ENCODE measurements around the gene TNXB. TPM values are rescaled to one million over a fixed set of nuclear protein-coding genes. Genes with fewer than 3 reads are reported as not detected.

TNXB gene
- total RNA-seq, 1 donor from 2014 or later, result 0.38 TPM

DNA sequence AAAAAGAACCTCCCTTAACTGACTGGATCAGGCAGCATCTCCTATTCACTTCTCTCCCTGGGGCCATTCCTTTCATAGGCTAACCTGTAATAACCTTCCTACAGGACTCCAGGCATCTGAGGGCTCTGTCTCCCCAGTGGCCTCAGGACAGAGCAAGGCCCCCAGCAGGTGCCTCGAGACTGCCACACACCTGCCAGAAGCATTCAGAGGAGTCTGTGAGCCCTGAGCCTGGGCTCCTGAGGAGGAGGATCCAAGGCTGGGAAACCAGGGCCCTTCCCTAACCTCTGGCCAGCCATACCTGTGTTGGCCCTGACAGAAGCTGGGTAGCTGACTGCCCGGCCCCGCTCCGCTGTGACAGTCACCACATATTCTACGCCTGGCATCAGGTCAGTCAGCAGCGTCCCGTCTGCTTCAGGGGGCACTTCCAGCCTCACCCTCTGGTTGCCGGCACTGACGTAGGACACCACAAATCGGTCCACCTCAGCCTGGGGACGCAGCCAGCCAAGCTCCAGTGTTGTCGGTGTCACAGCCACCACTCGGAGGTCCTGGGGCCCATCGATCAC is 20.6 kb downstream of the TNXB start:
- Histone ChIP-seq H3K4me3 (ENCODE audit: low read depth, low read length) (no peak overlapping the region), H3K36me3 (ENCODE audit: control insufficient read depth, insufficient read depth, low read length) (no peaks in the 10 kb centered on the region), H3K27me3 (ENCODE audit: control insufficient read depth, insufficient read depth, low read length) (peaks cover 75% of the 10 kb centered on the region)
- no peak for DNase-seq (ENCODE audit: low read depth)
- TF ChIP-seq, protein P1, sequence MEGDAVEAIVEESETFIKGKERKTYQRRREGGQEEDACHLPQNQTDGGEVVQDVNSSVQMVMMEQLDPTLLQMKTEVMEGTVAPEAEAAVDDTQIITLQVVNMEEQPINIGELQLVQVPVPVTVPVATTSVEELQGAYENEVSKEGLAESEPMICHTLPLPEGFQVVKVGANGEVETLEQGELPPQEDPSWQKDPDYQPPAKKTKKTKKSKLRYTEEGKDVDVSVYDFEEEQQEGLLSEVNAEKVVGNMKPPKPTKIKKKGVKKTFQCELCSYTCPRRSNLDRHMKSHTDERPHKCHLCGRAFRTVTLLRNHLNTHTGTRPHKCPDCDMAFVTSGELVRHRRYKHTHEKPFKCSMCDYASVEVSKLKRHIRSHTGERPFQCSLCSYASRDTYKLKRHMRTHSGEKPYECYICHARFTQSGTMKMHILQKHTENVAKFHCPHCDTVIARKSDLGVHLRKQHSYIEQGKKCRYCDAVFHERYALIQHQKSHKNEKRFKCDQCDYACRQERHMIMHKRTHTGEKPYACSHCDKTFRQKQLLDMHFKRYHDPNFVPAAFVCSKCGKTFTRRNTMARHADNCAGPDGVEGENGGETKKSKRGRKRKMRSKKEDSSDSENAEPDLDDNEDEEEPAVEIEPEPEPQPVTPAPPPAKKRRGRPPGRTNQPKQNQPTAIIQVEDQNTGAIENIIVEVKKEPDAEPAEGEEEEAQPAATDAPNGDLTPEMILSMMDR (IDR thresholded peaks at IDR 0.05; ENCODE audit: insufficient read depth, low read length, poor library complexity, severe bottlenecking), result no peak

DNA sequence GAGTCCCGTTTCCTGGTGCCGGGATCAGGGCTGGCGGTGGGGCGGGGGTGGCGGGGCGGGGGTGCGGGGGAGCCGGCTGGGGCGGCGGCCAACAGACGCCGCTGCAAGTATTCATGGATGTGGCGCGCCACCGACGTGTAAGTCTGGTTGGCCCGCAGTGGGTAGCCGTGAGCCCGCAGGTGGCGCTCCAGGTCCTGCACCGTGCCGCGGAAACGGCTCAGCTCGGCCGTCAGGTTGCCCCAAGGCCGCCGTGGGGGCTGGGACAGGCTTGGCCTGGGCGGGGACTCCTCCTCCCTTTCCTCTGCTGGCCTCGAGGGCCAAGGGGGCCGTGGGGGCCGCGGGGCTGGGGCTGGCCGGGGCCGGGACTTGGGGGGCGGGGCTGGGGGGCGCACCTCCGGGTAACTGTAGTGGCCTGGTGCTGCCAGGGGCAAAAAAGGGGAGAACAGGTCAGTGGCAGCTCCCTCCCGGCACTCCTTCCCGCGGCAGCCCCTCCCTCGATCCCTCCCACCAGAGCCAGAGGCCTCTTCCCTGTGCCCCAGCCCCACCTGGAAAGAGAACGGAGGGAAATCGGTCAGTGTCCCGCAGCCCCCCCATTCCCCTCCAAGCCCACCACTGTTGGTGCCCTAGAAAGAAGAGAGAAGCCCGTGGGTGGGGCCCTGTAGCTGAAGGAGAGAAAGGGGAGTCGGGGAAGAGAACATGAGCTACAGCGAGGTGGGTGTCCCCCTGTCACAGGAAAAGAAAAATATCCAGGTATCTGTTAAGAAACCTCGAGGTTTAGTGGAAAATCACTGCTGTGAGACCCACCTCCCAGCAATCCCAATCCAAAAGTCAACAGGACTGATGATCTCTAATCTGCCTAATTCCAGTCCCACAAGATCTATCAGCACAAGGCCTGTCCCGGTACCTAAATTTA is 21.3 kb downstream of the TNXB start:
- H3K4me3 ChIP-seq (ENCODE audit: low read depth, low read length), result no peak overlapping the region
- no peaks in the 10 kb centered on the region for H3K36me3 ChIP-seq (ENCODE audit: control insufficient read depth, insufficient read depth, low read length)
- H3K27me3 ChIP-seq (ENCODE audit: control insufficient read depth, insufficient read depth, low read length), result peaks cover 78% of the 10 kb centered on the region
- DNase-seq (ENCODE audit: low read depth), result no peak
- TF ChIP-seq, protein P1 (IDR thresholded peaks at IDR 0.05; ENCODE audit: insufficient read depth, low read length, poor library complexity, severe bottlenecking), result peak; percentile 56

DNA sequence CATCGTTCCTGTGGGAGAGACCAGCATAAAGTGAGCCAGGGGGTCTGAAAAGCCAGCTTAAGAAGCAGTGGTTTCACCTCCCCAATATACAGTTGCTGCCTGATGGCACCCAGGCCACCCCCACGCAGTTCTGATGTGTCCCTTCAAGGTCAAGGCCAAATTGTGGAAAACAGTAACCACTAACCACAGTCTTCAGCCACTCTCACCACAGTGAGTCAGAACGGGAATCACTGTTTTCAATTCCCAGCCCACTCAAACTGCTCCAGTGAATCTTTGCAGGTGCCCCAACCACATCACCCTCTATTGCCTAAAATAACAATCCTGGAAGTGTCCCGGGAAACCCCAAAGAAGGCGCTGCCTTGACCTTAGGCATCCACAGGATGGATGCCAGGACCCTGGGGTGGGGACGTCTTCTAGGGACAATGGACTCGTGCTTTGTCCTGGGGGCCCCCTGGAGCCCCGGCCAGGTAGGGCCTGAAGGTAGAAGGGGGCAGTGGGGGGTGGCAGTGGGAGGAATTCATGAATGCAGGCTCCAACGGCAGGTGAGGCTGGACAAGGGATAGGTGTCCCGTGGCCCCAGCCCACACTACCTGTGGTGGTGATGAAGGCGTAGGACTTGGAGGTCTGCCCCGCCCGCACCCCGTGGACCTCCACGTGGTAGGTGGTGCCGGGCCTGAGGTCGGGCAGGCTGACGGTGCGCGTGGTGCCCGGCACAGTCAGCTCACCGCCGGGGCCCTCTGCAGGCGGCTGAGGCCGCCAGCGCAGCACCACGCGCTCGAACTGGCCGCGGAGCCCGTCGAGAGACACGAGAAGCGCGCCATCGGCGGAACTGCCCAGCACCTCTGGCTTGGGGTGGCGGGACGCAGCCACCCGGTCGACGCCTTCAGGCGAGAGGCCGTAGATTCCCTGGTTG is 22.2 kb downstream of the TNXB start:
- TF ChIP-seq, protein P1 (IDR thresholded peaks at IDR 0.05; ENCODE audit: insufficient read depth, low read length, poor library complexity, severe bottlenecking), result no peak
- Histone ChIP-seq H3K4me3 (ENCODE audit: low read depth, low read length) (no peak overlapping the region), H3K27me3 (ENCODE audit: control insufficient read depth, insufficient read depth, low read length) (peaks cover 79% of the 10 kb centered on the region), H3K36me3 (ENCODE audit: control insufficient read depth, insufficient read depth, low read length) (no peaks in the 10 kb centered on the region)
- peak; percentile 77 for DNase-seq (ENCODE audit: low read depth)

DNA sequence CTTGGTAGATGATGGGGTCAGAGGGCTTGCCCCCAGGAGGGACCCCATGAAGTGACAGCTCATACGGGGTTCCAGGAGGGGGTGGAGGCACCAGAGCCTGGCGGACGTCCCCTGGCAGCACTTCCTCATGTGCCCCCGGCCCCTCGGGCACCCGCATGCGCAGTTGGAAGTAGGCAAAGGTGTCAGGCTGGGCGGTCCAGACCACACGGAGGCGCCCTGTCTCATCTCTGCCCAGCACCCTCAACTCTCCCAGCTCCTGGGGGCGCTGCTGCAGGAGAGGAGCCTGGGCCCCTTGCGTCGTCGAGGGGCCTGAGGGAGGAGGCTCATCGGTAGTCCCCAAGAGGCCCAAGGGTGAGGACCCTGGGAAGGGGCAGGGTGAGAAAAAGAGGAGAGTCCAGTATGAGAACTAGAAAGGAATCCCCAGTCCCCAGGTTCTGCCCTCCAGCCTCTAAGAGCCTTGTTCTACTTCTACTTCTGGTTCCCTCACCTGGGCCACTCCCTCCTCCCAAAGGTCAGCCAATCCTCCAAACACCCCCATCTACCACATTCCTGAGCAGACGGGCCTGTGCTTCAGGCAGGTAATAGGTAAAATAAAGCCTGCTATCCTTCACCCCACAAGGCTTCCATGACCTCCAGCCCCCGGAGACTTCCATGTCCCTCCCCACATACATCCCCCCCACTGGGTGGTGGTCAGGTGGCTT is 23.2 kb downstream of the TNXB start:
- TF ChIP-seq, protein P1 (IDR thresholded peaks at IDR 0.05; ENCODE audit: insufficient read depth, low read length, poor library complexity, severe bottlenecking), result no peak
- H3K4me3 ChIP-seq (ENCODE audit: low read depth, low read length), result no peak overlapping the region
- no peaks in the 10 kb centered on the region for H3K36me3 ChIP-seq (ENCODE audit: control insufficient read depth, insufficient read depth, low read length)
- no peak for DNase-seq (ENCODE audit: low read depth)
- peaks cover 86% of the 10 kb centered on the region for H3K27me3 ChIP-seq (ENCODE audit: control insufficient read depth, insufficient read depth, low read length)

DNA sequence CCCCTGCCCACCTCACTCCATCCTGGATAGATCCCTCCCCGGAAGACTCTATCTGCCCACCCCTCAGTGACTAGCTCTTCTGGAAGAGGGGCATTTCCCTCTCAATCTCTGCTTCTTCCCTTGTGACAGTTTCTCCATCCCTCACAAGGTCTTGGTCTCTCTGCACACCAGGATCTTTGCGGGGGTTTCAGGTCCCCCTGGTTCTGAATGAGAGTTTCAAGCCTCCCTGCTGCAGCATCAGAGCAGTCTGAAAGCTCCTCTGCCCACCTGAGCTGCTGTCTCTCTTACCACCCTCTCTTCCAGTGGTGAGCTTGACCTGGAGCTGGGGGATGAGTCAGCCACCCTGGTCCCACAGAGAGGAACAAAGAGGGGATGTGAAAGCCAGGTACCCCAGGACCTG is 24.4 kb downstream of the TNXB start:
- peaks cover 88% of the 10 kb centered on the region for H3K27me3 ChIP-seq (ENCODE audit: control insufficient read depth, insufficient read depth, low read length)
- H3K4me3 ChIP-seq (ENCODE audit: low read depth, low read length), result no peak overlapping the region
- TF ChIP-seq, protein P1 (IDR thresholded peaks at IDR 0.05; ENCODE audit: insufficient read depth, low read length, poor library complexity, severe bottlenecking), result no peak
- no peak for DNase-seq (ENCODE audit: low read depth)
- H3K36me3 ChIP-seq (ENCODE audit: control insufficient read depth, insufficient read depth, low read length), result no peaks in the 10 kb centered on the region

Data from kidney epithelial cell (primary cell).